Smooth muscle cell (in vitro differentiated cells): ENCODE results near the gene SNRPD1. TPM values are rescaled to one million over a fixed set of nuclear protein-coding genes. Genes with fewer than 3 reads are reported as not detected.

Experiments used
- DNase-seq: peaks from one replicate; lab custom pipeline; 2025; ENCODE audit not compliant: unreplicated experiment; lab: John Stamatoyannopoulos, UW
- H2AFZ ChIP-seq: fragments of 200-600 bp; sonication (generic); 2 replicates; pipeline ENCODE4 v1.6.0; 2016; ENCODE audit warnings: antibody characterized with exemption, low read depth, mild to moderate bottlenecking
- H3F3A ChIP-seq: fragments of 200-600 bp; sonication (generic); 2 replicates; pipeline ENCODE4 v1.6.0; 2017; ENCODE audit warnings: antibody characterized with exemption, low read depth
- H3K27ac ChIP-seq: fragments of 200-600 bp; sonication (generic); 2 replicates; pipeline ENCODE4 v1.5.1; 2016; ENCODE audit warnings: low read depth, mild to moderate bottlenecking
- H3K27me3 ChIP-seq: fragments of 200-600 bp; sonication (generic); 2 replicates; pipeline ENCODE4 v1.6.1; 2016; ENCODE audit warnings: low read depth, mild to moderate bottlenecking
- H3K36me3 ChIP-seq: fragments of 200-600 bp; sonication (generic); 2 replicates; pipeline ENCODE4 v1.5.1; 2016; ENCODE audit warnings: low read depth
- H3K4me1 ChIP-seq: fragments of 200-600 bp; sonication (generic); 2 replicates; pipeline ENCODE4 v1.5.1; 2016; ENCODE audit warnings: low read depth
- H3K4me2 ChIP-seq: fragments of 200-600 bp; sonication (generic); 2 replicates; pipeline ENCODE4 v1.6.0; 2016; ENCODE audit warnings: mild to moderate bottlenecking
- H3K4me3 ChIP-seq: fragments of 200-600 bp; sonication (generic); 2 replicates; pipeline ENCODE4 v1.5.1; 2016; ENCODE audit warnings: mild to moderate bottlenecking
- H3K79me2 ChIP-seq: fragments of 200-600 bp; sonication (generic); 2 replicates; pipeline ENCODE4 v1.6.0; 2016; ENCODE audit warnings: low read depth, mild to moderate bottlenecking
- H3K9ac ChIP-seq: fragments of 200-600 bp; sonication (generic); 2 replicates; pipeline ENCODE4 v1.6.0; 2016; ENCODE audit warnings: low read depth
- H3K9me3 ChIP-seq: fragments of 200-600 bp; sonication (generic); replicated peaks from 2 replicates; pipeline ENCODE4 v1.5.1; 2016; ENCODE audit warnings: low read depth
- H4K20me1 ChIP-seq: fragments of 200-600 bp; sonication (generic); 2 replicates; pipeline ENCODE4 v1.6.0; 2016; ENCODE audit warnings: low read depth
- WGBS: methylation state at CpG from one replicate; pipeline ENCODE4 v1.1.7; 2016; ENCODE audit warnings: low lambda C conversion rate; 5-methylcytosine and 5-hydroxymethylcytosine counted together
- microRNA-seq: library from miRNA; unstranded; fragments of <30 nt; microRNA quantifications from one replicate; pipeline ENCODE4, GENCODE V29; 2016; ENCODE audit warnings: borderline number of aligned reads
- polyA plus RNA-seq: library from polyadenylated mRNA; unstranded; fragments of >200 nt; fragmentation: Nextera tagmentation; extraction: Ambion mirVana; gene quantifications from 2 replicates; pipeline ENCODE4 v1.2.1, GENCODE V29; 2016
- small RNA-seq: library from RNA; depleted of rRNA; stranded (forward); fragments of <200 nt; gene quantifications from one replicate; pipeline ENCODE3, GENCODE V24; 2014
- total RNA-seq: library from RNA; depleted of rRNA; stranded (reverse); fragments of >200 nt; gene quantifications from 2 replicates; pipeline ENCODE4 v1.2.3, GENCODE V29; 2014
- TF ChIP-seq, protein P1 (sequence below): fragments of 200-600 bp; sonication (generic); IDR thresholded peaks from 2 replicates; pipeline ENCODE4 v1.5.1; 2017; ENCODE audit warnings: borderline replicate concordance, mild to moderate bottlenecking, antibody characterized with exemption; ENCODE audit not compliant: insufficient read depth, poor library complexity, severe bottlenecking

SNRPD1 gene
- total and polyA plus RNA-seq, 2 experiments from 2014 or later, result 23.0 to 129 TPM

DNA sequence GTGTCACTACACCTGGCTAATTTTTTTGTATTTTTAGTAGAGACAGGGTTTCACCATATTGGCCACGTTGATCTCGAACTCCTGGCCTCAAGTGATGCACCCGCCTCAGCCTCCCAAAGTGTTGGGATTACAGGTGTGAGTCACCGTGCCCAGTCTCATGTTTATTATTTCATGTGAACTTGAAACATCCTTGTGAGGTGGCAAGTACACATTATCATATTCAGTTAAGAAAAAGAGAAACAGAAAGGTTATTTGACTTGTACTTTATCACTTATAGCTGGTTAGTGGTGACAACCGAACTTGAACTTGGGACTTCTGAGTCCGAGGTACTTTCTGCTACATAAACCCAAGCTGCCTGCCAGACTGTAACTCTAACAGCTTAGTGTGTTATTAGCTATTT lies 68.0 kb downstream of the SNRPD1 start:
- H3K4me2 ChIP-seq, result no peak overlapping the region
- H3K4me1 ChIP-seq, result peaks cover 14% of the 10 kb centered on the region
- H3F3A ChIP-seq, result no peaks in the 10 kb centered on the region
- no peak overlapping the region for H3K4me3 ChIP-seq
- TF ChIP-seq, protein P1, sequence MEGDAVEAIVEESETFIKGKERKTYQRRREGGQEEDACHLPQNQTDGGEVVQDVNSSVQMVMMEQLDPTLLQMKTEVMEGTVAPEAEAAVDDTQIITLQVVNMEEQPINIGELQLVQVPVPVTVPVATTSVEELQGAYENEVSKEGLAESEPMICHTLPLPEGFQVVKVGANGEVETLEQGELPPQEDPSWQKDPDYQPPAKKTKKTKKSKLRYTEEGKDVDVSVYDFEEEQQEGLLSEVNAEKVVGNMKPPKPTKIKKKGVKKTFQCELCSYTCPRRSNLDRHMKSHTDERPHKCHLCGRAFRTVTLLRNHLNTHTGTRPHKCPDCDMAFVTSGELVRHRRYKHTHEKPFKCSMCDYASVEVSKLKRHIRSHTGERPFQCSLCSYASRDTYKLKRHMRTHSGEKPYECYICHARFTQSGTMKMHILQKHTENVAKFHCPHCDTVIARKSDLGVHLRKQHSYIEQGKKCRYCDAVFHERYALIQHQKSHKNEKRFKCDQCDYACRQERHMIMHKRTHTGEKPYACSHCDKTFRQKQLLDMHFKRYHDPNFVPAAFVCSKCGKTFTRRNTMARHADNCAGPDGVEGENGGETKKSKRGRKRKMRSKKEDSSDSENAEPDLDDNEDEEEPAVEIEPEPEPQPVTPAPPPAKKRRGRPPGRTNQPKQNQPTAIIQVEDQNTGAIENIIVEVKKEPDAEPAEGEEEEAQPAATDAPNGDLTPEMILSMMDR, result no peak
- no peak for DNase-seq
- 98% methylated on average over 6 of the region's 6 CpGs for WGBS
- H3K9me3 ChIP-seq, result no peaks in the 10 kb centered on the region
- H3K36me3 ChIP-seq, result no peaks in the 10 kb centered on the region
- H3K79me2 ChIP-seq, result no peaks in the 10 kb centered on the region
- H3K9ac ChIP-seq, result no peak overlapping the region
- H4K20me1 ChIP-seq, result no peaks in the 10 kb centered on the region
- no peak overlapping the region for H3K27ac ChIP-seq
- no peak overlapping the region for H2AFZ ChIP-seq
- no peaks in the 10 kb centered on the region for H3K27me3 ChIP-seq

DNA sequence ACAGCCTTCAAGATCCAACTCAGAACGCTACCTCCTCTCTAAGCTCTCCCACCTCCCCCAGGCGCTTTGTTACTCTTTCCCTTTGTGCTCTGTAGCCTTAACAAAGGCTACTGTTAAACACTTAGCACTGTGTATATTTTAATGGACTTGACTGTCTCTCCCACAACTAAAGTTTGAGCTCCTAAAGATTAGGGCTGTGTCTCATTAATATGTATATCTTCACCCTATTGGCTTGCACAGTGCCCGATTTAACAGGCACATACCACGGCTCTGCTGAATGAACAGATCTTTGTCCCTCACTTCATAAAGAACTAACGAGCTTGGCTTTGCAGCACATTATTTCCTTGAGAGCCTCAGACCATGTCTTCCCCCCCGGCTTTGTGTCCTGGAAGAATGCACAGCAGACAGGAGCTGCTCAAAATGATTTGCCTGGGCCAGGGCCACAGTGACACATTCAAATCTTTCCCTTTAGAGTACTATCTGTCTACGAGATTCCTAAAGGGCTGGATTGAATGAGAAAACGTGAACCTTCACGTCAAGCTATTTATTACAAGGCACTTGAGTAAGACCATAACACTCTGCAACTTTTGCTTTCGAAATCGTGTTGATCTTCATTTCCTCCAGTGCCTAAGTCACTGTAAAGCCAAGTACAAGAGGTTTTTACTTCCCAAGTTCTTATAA lies 70.4 kb downstream of the SNRPD1 start:
- H3K9me3 ChIP-seq, result no peaks in the 10 kb centered on the region
- peaks cover 14% of the 10 kb centered on the region for H3K4me1 ChIP-seq
- peak overlapping the region; percentile 59 for H3K27ac ChIP-seq
- H3K9ac ChIP-seq, result peak overlapping the region; percentile 35
- H2AFZ ChIP-seq, result peak overlapping the region; percentile 67
- peak overlapping the region; percentile 81 for H3K4me2 ChIP-seq
- H3K27me3 ChIP-seq, result no peaks in the 10 kb centered on the region
- no peaks in the 10 kb centered on the region for H3K36me3 ChIP-seq
- 32% methylated on average over 11 of the region's 11 CpGs for WGBS
- H3K79me2 ChIP-seq, result no peaks in the 10 kb centered on the region
- peak overlapping the region; percentile 40 for H3K4me3 ChIP-seq
- TF ChIP-seq, protein P1, result no peak
- peaks cover 9% of the 10 kb centered on the region for H3F3A ChIP-seq
- H4K20me1 ChIP-seq, result no peaks in the 10 kb centered on the region
- DNase-seq, result no peak

Small RNA genes lying within 50 kb of the gene (microRNA-seq; reads per million reads assigned to microRNA genes)
- gene MIR320C1, result 4.7 reads per million

Small RNA genes lying within 50 kb of the gene (small RNA-seq; reads per million reads assigned to genes)
- gene MIR320C1, result not detected

Other genes starting within 250 kb of the SNRPD1 start
- gene ESCO1, start 11.6 kb upstream of the SNRPD1 start, total RNA-seq, result 21.4 and 34.0 TPM in 2 replicates
- gene ESCO1, start 11.6 kb upstream of the SNRPD1 start, polyA plus RNA-seq, result 10.1 and 11.5 TPM in 2 replicates
- 6.1 and 6.9 TPM in 2 replicates for gene ABHD3, start 92.5 kb downstream of the SNRPD1 start, total RNA-seq
- gene ABHD3, start 92.5 kb downstream of the SNRPD1 start, polyA plus RNA-seq, result 9.9 and 11.6 TPM in 2 replicates
- gene MIB1, start 128.5 kb downstream of the SNRPD1 start, total RNA-seq, result 69.1 and 96.2 TPM in 2 replicates
- gene MIB1, start 128.5 kb downstream of the SNRPD1 start, polyA plus RNA-seq, result 9.2 and 10.8 TPM in 2 replicates